T-helper 1 cell (primary cell): ENCODE data around the gene INSYN2B.

Experiments
- DNase-seq, 5 donors: peaks; one replicate each; pipeline ENCODE4 v3.0.0-alpha.2; 2012 to 2020

INSYN2B gene

DNA sequence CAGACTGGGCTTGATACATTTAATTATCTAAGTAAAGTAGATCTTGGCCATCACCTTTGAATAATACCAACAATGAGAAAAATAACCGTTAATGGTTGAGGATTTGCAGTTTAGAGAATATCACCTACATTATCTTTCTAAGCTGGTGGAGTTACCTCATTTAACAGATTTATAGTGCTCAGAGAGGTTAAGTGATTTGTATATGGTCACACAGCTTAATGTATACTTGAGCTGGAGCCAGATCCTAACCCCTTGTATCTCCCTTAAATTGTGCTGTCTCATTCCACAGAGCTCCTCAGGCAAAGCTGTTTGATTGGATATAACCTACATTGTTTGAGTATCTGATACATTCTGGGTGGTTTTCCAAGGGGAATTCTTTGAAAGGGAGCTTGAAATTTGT lies 57.8 kb downstream of the INSYN2B start:
- no peak for DNase-seq

DNA sequence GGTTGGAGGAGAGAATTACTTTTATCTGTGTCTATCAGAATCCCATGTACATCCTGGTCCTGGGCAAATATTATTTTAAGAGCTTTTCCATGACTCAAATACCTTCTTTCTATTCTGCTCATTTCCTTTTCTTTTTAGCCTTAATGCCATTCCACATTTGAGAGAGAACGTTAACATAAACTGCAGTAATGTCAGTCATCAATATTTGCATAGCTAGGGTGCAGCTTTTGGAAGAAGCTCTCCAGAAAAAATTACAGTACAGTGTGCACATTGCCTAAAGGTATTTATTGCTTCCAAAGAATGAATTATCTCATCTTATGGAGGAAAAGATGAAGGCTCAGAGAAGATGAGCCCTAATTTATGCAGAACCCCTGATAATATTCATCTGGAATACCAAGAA lies 58.3 kb downstream of the INSYN2B start:
- DNase-seq, result no peak

DNA sequence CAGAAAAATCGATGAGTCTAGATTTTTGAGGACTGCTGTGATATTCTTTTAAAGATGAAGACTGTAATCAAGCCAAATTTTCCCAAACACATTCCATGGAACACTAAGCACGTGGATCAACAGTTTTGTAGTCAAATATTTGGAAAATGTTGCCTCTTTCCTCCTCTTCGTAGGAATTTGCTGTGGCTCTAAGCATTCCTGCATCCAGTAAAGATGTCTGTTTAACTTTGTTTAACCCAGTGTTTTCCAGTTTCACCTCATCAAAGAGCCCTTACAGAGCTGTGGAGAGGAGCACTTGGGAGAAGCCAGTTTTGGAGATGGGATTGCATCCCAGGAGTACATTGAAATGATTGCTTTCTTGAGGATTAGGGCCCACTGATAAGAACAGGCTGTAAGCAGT lies 58.9 kb downstream of the INSYN2B start:
- no peak for DNase-seq

- DNase-seq, result no peak
Observed at GRCh38 chr5:169920474-169920873, 59.8 kb downstream of the INSYN2B start.

- DNase-seq, result no peak
Observed at GRCh38 chr5:169918228-169918627, 62.1 kb downstream of the INSYN2B start.

DNA sequence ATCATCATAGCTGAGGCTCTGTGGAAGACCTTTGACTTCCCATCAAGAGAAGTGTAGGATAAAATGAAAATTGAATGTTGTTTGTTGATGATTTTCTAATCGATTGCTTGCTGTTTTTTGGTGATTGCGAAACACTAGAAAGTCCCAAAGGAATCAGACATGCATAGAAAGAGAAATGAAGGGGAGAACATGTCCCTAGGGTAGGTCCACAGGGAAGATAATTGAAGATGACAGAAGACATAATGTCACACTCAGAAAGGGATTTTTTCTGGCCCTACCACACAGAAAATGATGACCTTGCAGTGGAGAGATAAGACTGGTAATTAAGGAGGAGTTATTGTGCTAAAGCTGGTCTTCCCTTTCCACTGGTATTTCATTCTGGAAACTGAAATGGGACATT lies 62.8 kb downstream of the INSYN2B start:
- no peak for DNase-seq

DNA sequence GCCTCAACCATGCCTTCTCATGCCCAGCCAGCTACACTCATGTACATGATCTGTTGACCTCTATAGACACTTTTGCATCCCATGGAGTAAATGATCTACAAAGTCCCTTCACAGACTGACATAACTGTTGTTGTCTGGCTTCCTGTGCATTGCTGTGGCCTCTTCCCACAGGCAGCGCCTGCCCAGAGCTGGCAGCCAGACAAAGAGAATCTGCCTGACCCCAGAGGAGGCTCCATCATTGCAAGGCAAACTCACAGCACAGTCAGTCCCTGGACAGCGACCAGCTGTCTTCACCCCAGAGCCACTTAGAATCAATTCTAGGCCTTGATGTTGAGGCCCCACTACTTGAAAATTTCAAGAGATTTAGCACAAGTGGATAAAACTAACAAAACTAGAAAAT lies 65.5 kb downstream of the INSYN2B start:
- DNase-seq, result no peak

GRCh38 chr5:169913479-169913878 lies 66.8 kb downstream of the INSYN2B start:
- DNase-seq, result no peak

GRCh38 chr5:169911448-169912212 lies 68.7 kb downstream of the INSYN2B start:
- no peak for DNase-seq

- DNase-seq, result no peak
Observed at GRCh38 chr5:169910393-169910792, 69.9 kb downstream of the INSYN2B start.

GRCh38 chr5:169909945-169910344 lies 70.3 kb downstream of the INSYN2B start:
- DNase-seq, result no peak

DNA sequence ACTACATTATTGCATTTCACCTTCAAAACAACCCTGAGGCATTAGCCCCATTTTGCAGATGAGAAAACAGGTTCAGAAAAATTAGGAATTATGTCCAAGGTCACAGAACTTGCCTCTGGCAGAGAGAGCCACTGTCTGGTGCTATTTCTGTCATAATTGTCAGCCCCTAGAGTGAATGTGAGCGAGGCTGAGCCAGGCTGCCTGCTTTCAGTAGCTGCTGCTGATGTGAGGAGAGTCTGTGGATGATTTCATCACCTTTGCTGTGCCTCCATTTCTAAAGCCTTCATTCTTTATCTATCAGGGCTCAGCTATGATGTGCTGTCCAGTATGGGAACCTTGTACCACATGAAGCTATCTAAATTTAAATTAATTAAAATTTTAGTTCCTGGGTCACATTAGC lies 71.4 kb downstream of the INSYN2B start:
- no peak for DNase-seq

- no peak for DNase-seq
Observed at GRCh38 chr5:169906745-169907649, 73.3 kb downstream of the INSYN2B start.

DNA sequence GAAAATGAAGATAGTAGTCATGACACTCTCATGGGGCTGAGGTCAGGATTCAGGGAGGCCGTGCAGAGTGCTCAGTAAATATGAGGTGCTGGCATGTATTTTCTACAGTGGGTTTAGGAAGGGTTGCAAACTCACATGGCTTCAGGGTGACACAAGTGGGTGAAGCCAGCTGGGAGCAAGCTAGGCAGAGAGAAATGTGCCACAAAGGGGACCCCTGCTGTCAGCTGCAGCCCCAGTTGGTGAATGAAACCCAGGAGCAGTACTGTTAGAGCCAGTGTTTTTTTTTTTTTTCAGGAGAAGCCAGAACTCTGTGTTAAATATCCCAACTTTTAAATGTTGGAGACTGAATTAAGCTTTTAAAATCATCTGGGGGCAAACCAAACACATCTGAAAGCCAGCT lies 75.3 kb downstream of the INSYN2B start:
- DNase-seq, result no peak

- no peak for DNase-seq
Observed at GRCh38 chr5:169904508-169904907, 75.8 kb downstream of the INSYN2B start.

DNA sequence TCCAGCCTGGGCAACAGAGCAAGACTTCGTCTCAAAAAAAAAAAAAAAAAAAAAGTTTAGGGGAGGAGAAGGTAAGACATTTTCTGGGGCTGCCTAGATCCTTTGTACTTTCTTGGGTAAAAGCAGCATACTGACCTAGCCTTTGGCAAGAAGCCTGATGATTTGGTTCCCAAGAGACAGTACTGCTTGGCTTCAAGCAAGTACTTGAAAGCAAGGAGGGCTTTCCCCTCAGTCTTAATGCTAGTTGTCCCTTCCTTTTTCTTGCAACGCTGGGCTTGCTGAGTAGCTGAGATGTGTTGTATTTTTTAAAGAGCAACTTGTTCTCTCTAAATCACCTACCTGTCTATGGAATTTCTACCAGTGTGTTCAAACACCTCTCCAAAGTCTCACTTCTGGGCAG lies 76.2 kb downstream of the INSYN2B start:
- no peak for DNase-seq

GRCh38 chr5:169901896-169902295 lies 78.4 kb downstream of the INSYN2B start:
- no peak for DNase-seq

DNA sequence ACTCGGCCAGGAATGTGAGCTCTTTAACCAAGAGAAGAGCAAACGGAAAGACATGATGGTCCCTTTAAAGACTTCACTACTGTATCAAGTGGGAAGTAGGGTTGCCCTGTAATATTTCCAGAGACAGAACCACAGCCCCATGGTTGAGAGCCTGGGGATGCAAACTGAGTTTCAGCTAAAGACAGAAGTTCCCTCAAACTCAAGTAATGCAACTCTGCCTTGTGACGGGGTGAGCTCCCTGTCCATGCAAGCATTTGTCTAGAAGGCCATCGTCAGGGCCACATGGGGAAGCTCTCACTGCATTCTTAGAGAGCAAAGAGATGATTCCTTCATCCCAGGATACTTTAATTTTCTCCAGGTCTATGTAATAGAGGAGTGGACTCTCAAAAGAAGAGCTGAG lies 82.8 kb downstream of the INSYN2B start:
- DNase-seq, result no peak

DNA sequence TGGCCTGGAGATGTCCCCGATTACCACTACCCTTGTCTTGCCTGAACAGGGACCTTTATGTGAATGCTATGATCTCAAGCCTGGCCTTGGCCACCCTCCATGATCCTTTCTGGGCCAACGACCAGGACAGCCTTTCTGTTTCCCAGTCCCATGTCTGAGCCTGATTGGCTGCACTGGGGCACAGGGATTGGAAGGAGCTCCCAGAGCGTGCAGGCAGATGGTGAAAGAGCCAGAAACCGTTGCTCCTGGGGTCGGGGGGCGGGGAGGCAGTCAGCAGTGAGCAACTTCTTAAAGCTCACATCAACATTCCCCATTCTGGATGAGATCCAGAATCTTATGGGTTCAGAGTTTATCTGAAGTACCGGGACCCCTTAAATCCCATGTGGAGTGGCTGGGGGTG lies 84.4 kb downstream of the INSYN2B start:
- DNase-seq, result no peak

DNA sequence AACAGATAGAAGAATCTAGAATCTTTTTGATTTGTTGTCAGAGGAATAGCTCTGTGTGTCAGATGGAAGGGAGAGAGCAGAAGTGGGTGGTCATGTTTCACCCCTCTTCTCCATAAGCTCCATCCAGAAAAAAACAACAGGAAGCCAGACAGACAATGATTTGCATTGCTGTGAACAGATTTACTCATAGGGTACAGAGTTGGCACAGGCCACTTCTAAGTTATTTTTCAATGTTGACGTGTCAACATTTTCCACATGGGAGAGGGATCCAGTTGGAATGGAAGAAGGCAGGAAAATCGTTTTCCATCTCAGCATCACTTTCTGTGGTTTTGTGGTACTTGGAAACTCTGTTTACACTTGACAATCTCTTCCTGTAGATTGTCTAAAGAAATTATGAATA lies 86.7 kb downstream of the INSYN2B start:
- DNase-seq, result no peak

- DNase-seq, result no peak
Observed at GRCh38 chr5:169893010-169893409, 87.3 kb downstream of the INSYN2B start.

DNA sequence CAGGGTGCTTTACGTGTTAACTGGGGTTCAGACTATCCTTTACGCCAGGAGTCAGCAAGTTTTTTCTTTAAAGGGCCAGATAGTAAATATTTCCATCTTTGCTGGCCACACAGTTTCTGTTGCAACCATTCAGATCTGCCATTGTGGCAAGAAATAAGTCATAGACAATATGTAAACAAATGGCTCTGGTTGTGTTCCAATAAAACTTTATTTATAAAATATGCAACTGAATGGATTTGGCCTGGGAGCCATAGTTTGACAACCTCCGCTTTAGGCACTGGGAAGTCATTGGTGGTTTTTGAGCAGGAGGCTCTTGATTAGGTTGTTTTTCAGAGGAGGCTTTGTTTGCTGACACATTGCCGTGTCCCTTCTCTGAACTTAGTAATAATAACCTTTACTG lies 90.7 kb downstream of the INSYN2B start:
- DNase-seq, result no peak

- no peak for DNase-seq
Observed at GRCh38 chr5:169886677-169887076, 93.6 kb downstream of the INSYN2B start.

DNA sequence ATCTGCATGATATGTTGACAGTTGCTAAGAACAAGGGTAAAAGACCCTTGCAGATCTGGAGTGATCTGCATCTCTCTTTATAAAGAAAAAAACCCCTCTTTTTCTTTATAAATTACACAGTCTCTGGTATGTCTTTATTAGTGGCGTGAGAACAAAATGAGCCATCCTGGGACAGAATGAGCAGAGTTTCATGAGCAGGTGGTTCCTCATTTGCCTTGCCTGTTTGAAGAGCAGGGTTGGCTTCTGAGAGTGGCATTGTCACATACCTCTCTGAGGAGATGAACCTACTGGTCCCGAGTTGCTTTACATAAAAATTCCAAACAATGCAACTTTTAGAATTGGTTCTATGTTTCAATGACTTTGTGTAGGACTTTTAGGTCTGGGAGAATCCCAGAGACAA lies 94.3 kb downstream of the INSYN2B start:
- DNase-seq, result no peak
